DND-41 (cell line): ENCODE measurements around the gene PDILT.

Experiments
- CTCF ChIP-seq: IDR thresholded peaks from 2 replicates; pipeline ENCODE4 v1.5.1; 2012; ENCODE audit warnings: borderline replicate concordance, low read length, moderate library complexity, mild to moderate bottlenecking; ENCODE audit not compliant: poor library complexity, severe bottlenecking; ENCODE audit errors: extremely low read depth
- EZH2 ChIP-seq: IDR thresholded peaks from 3 replicates; pipeline ENCODE4 v1.6.1; 2012; ENCODE audit warnings: borderline replicate concordance, low read depth, mild to moderate bottlenecking, moderate library complexity, low read length, inconsistent platforms; ENCODE audit not compliant: severe bottlenecking

DNA sequence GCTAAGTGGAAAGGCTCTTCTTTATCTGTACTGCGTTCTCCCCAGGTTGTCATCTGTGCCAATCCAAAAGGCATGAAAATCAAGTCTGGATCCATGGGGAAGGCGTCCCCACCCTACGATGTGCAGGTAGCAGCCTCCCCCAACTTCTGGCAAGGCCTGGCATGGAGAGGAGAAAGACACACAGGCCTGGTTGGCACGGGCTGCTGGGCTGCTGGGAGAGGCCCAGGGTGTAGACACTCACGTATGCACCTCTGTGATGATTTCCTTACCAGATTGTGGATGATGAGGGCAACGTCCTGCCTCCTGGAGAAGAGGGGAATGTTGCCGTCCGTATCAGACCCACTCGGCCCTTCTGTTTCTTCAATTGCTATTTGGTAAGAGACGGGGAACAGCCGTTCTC is 26.4 kb upstream of the PDILT start:
- TF ChIP-seq CTCF (no peak), EZH2 (no peak)
